ENCODE measurements around the gene LHB. TPM values are rescaled to one million over a fixed set of nuclear protein-coding genes. Genes with fewer than 3 reads are reported as not detected.
A peak's percentile ranks its signal among the peaks of the same experiment; 100 is the strongest.

Gene LHB
- total RNA-seq, 1 experiment from 2014 or later, result not detected

DNA sequence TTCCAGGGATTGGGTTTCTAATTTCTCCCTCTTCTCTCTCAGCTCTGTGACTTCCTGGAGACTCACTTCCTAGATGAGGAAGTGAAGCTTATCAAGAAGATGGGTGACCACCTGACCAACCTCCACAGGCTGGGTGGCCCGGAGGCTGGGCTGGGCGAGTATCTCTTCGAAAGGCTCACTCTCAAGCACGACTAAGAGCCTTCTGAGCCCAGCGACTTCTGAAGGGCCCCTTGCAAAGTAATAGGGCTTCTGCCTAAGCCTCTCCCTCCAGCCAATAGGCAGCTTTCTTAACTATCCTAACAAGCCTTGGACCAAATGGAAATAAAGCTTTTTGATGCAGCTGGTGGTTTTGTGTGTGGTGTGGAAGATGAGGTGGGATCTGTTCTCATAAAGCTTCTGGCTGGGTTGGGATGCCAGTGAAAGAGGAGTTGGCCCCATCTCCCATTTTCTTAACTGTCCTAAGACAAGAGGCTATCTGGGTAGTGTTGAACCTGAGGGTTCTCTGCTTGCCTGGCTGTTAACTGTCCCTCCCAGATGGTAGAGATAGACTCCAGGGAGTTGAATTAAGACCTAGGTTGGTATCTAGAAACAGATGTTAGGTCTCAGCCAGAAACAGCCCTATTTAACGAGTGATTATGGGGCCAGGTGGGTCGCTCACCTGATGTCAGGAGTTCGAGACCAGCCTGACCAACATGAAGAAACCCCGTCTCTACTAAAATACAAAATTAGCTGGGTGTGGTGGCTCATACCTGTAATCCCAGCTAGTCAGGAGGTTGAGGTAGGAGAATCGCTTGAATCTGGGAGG, 50.1 kb downstream of the LHB start:
- ChIA-PET POLR2A (ENCODE audit: unreplicated experiment) (no interaction called here), CTCF (no interaction called here)
- BruUV-seq (replicated peaks), result no TSS peak
- no peaks in the 10 kb centered on the region for H3K27me3 ChIP-seq (ENCODE audit: low read length)
- H3K9me2 ChIP-seq (replicated peaks; ENCODE audit: low read length), result no peaks in the 10 kb centered on the region
- DNase-seq (no peak), ATAC-seq (no peak)
- H3K9me3 ChIP-seq (ENCODE audit: low read length), result no peaks in the 10 kb centered on the region
- no peak overlapping the region for H3K27ac ChIP-seq (ENCODE audit: low read length)
- peaks cover 31% of the 10 kb centered on the region for H3K4me1 ChIP-seq (ENCODE audit: insufficient read depth, low read length)
- H3K4me2 ChIP-seq (ENCODE audit: low read length), result peak overlapping the region; percentile 94
- peaks cover 5% of the 10 kb centered on the region for H3F3A ChIP-seq (ENCODE audit: low read length, unreplicated experiment)
- peaks cover 14% of the 10 kb centered on the region for H3K79me2 ChIP-seq (ENCODE audit: low read length)
- H4K20me1 ChIP-seq (ENCODE audit: low read length), result 0 out of 2 replicates have a peak, but pooled peaks cover 5% of the 10 kb centered on the region
- H3K36me3 ChIP-seq (ENCODE audit: low read depth, low read length), result peaks cover 17% of the 10 kb centered on the region; the same call in 1 of the 2 replicates
- H2AFZ ChIP-seq (ENCODE audit: low read length), result no peak overlapping the region
- peak overlapping the region; percentile 81 for H3K4me3 ChIP-seq (ENCODE audit: low read length)
- no peak for TF ChIP-seq EZH2phosphoT487 (IDR thresholded peaks at IDR 0.05; ENCODE audit: borderline replicate concordance, low read length)
- TF ChIP-seq, protein P1, sequence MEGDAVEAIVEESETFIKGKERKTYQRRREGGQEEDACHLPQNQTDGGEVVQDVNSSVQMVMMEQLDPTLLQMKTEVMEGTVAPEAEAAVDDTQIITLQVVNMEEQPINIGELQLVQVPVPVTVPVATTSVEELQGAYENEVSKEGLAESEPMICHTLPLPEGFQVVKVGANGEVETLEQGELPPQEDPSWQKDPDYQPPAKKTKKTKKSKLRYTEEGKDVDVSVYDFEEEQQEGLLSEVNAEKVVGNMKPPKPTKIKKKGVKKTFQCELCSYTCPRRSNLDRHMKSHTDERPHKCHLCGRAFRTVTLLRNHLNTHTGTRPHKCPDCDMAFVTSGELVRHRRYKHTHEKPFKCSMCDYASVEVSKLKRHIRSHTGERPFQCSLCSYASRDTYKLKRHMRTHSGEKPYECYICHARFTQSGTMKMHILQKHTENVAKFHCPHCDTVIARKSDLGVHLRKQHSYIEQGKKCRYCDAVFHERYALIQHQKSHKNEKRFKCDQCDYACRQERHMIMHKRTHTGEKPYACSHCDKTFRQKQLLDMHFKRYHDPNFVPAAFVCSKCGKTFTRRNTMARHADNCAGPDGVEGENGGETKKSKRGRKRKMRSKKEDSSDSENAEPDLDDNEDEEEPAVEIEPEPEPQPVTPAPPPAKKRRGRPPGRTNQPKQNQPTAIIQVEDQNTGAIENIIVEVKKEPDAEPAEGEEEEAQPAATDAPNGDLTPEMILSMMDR (conservative IDR thresholded peaks at IDR 0.05; ENCODE audit: low read depth, low read length), result no peak
- TF ChIP-seq EZH2 (IDR thresholded peaks at IDR 0.05; ENCODE audit: low read length, unreplicated experiment), result no peak
- H3K9ac ChIP-seq (ENCODE audit: low read length), result no peak overlapping the region
- intact Hi-C loops (cut with micrococcal nuclease), result no loop called here

Small RNAs within 50 kb of the gene (microRNA-seq; reads per million reads assigned to microRNA genes)
- gene MIR6798 (ENCODE audit: unreplicated experiment), result not detected

Other genes starting within 250 kb of the LHB start
- 41.1 and 50.0 TPM in 2 replicates for gene BCAT2, start 206.1 kb downstream of the LHB start, total RNA-seq (2014; rRNA removed)
- 15.0 and 15.4 TPM in 2 replicates for gene HSD17B14, start 180.6 kb downstream of the LHB start, total RNA-seq (2014; rRNA removed)
- gene PLEKHA4, start 148.5 kb downstream of the LHB start, total RNA-seq (2014; rRNA removed), result 0.63 and 1.2 TPM in 2 replicates
- 78.0 and 105 TPM in 2 replicates for gene PPP1R15A, start 144.7 kb downstream of the LHB start, total RNA-seq (2014; rRNA removed)
- gene TULP2, start 118.3 kb downstream of the LHB start, total RNA-seq (2014; rRNA removed), result not detected in 2 replicates
- 137 and 138 TPM in 2 replicates for gene NUCB1, start 116.8 kb downstream of the LHB start, total RNA-seq (2014; rRNA removed)
- 1.6 and 1.8 TPM in 2 replicates for gene DHDH, start 83.4 kb downstream of the LHB start, total RNA-seq (2014; rRNA removed)
- 43.0 and 44.8 TPM in 2 replicates for gene BAX, start 62.2 kb downstream of the LHB start, total RNA-seq (2014; rRNA removed)
- gene FTL, start 51.8 kb downstream of the LHB start, total RNA-seq (2014; rRNA removed), result 1,109 and 1,250 TPM in 2 replicates
- gene GYS1, start 23.8 kb downstream of the LHB start, total RNA-seq (2014; rRNA removed), result 38.6 and 54.0 TPM in 2 replicates
- gene RUVBL2, start 23.2 kb downstream of the LHB start, total RNA-seq (2014; rRNA removed), result 291 and 421 TPM in 2 replicates
- gene CGB3, start 7.2 kb upstream of the LHB start, total RNA-seq (2014; rRNA removed), result not detected in 2 replicates
- not detected in 2 replicates for gene CGB2, start 14.8 kb upstream of the LHB start, total RNA-seq (2014; rRNA removed)
- gene CGB1, start 19.8 kb upstream of the LHB start, total RNA-seq (2014; rRNA removed), result 0.95 TPM in 1 of 2 replicates, not detected in the other
- gene CGB5, start 26.8 kb upstream of the LHB start, total RNA-seq (2014; rRNA removed), result 0.52 TPM in 1 of 2 replicates, not detected in the other
- 1.2 and 2.2 TPM in 2 replicates for gene CGB8, start 32.0 kb upstream of the LHB start, total RNA-seq (2014; rRNA removed)
- gene CGB7, start 40.7 kb upstream of the LHB start, total RNA-seq (2014; rRNA removed), result 0.04 and 0.63 TPM in 2 replicates
- gene NTF4, start 47.7 kb upstream of the LHB start, total RNA-seq (2014; rRNA removed), result 0.18 and 1.6 TPM in 2 replicates
- gene KCNA7, start 55.6 kb upstream of the LHB start, total RNA-seq (2014; rRNA removed), result not detected in 2 replicates
- gene SNRNP70, start 68.4 kb upstream of the LHB start, total RNA-seq (2014; rRNA removed), result 367 and 485 TPM in 2 replicates
- 5.8 and 11.6 TPM in 2 replicates for gene LIN7B, start 97.3 kb upstream of the LHB start, total RNA-seq (2014; rRNA removed)
- gene C19orf73, start 102.1 kb upstream of the LHB start, total RNA-seq (2014; rRNA removed), result 0.15 TPM in 1 of 2 replicates, not detected in the other
- 56.3 and 59.0 TPM in 2 replicates for gene PPFIA3, start 102.5 kb upstream of the LHB start, total RNA-seq (2014; rRNA removed)
- gene HRC, start 138.3 kb upstream of the LHB start, total RNA-seq (2014; rRNA removed), result not detected in 2 replicates
- 30.0 and 40.4 TPM in 2 replicates for gene TRPM4, start 140.7 kb upstream of the LHB start, total RNA-seq (2014; rRNA removed)

All from PC-3 (cell line).